Calu3 (cell line): ENCODE measurements around the gene XDH. TPM values are rescaled to one million over a fixed set of nuclear protein-coding genes. Genes with fewer than 3 reads are reported as not detected.
A peak's percentile ranks its signal among the peaks of the same experiment; 100 is the strongest.

Experiments used
- BruUV-seq: library from RNA; stranded (reverse); fragments of 400-500 nt; replicated peaks from 2 replicates; lab custom pipeline; 2021; lab: Mats Ljungman, UMichigan
- CTCF ChIA-PET: fragments of 300-600 bp; sonication (Branson Sonifier 250); formaldehyde crosslinking; loops from one replicate; lab custom pipeline; 2022; ENCODE audit warnings: antibody characterized with exemption; lab: Charles Lee
- DNase-seq: peaks from one replicate; pipeline ENCODE4 v3.0.0; 2022
- H3K27ac Mint-ChIP-seq: one replicate; pipeline ENCODE4 v1.8.0; 2022; ENCODE audit warnings: mixed read lengths; ENCODE audit not compliant: unreplicated experiment
- H3K27me3 Mint-ChIP-seq: one replicate; pipeline ENCODE4 v1.8.0; 2022; ENCODE audit warnings: mixed read lengths; ENCODE audit not compliant: unreplicated experiment
- H3K36me3 Mint-ChIP-seq: one replicate; pipeline ENCODE4 v1.8.0; 2022; ENCODE audit warnings: mild to moderate bottlenecking, moderate library complexity, mixed read lengths; ENCODE audit not compliant: insufficient read depth, unreplicated experiment
- H3K4me1 Mint-ChIP-seq: one replicate; pipeline ENCODE4 v1.8.0; 2022; ENCODE audit warnings: mild to moderate bottlenecking, low read depth, mixed read lengths; ENCODE audit not compliant: unreplicated experiment
- H3K4me3 Mint-ChIP-seq: one replicate; pipeline ENCODE4 v1.8.0; 2022; ENCODE audit warnings: mild to moderate bottlenecking, low read depth, moderate library complexity, mixed read lengths; ENCODE audit not compliant: unreplicated experiment
- H3K9me3 Mint-ChIP-seq: one replicate; pipeline ENCODE4 v1.8.0; 2022; ENCODE audit warnings: low read depth, mixed read lengths; ENCODE audit not compliant: unreplicated experiment
- CTCF ChIP-seq: fragments of 200-600 bp; IDR thresholded peaks from one replicate; pipeline ENCODE4 v1.8.0; 2022; ENCODE audit warnings: antibody characterized with exemption; ENCODE audit not compliant: unreplicated experiment
- intact Hi-C: fragments of 100-400 bp; cut with micrococcal nuclease; formaldehyde crosslinking; loops from one replicate; pipeline ENCODE4 v1.10.0; 2022; ENCODE audit not compliant: unreplicated experiment
- total RNA-seq: library from RNA; stranded (reverse); gene quantifications from 2 replicates; pipeline ENCODE4 v1.2.3, GENCODE V29; 2022

The XDH gene
- total RNA-seq, 1 experiment from 2014 or later = 4.2 TPM

GRCh38 chr2:31337197-31337596 is 77.3 kb downstream of the XDH start:
- Mint-ChIP-seq H3K36me3 (no peaks in the 10 kb centered on the region), H3K4me1 (peaks cover 20% of the 10 kb centered on the region), H3K9me3 (no peaks in the 10 kb centered on the region), H3K27ac (no peak overlapping the region), H3K27me3 (no peaks in the 10 kb centered on the region), H3K4me3 (no peak overlapping the region)
- intact Hi-C loops = no loop called here
- no peak for DNase-seq
- no TSS peak for BruUV-seq
- no peak for TF ChIP-seq CTCF
- CTCF ChIA-PET = interaction anchor here (1.2 kb wide), 1 partner anchor 14 kb away, joined by 3 read pairs; no protein-coding TSS in a partner anchor

DNA sequence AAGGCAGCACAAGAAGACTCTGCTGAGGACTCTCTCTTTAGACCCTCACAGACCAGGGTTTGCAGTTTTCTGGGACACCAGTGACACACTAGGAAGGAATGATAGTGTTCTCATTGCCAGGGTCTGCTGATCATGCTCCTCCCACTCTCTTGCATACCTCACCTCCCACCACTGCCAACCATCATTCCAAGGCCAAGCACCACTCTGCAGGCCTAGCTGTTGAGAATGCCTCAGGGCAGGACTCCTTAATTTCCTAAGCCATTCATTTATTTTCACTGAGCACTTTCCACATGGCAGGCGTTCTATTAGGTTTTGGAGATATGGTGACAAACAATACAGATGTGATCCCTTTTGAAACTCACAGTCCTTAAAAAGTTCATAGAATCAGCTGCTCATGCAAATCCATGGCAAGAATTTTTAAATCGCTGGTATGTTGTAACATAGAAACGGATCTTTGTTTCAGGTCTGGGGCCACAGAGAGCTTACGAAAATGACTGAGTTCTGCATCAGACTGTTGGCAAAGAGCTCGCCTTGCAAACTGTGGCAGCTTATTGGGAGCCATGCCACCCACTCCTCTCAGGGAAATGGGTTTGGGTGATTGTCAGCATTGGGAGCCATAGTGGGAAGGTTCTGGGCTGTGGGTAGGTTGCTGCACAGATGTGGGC is 78.5 kb downstream of the XDH start:
- Mint-ChIP-seq H3K4me3 (no peak overlapping the region), H3K27me3 (no peaks in the 10 kb centered on the region), H3K4me1 (peaks cover 20% of the 10 kb centered on the region), H3K9me3 (no peaks in the 10 kb centered on the region), H3K36me3 (no peaks in the 10 kb centered on the region), H3K27ac (no peak overlapping the region)
- intact Hi-C loops = no loop called here
- CTCF ChIA-PET = no interaction called here
- no peak for TF ChIP-seq CTCF
- BruUV-seq = no TSS peak
- DNase-seq = no peak

GRCh38 chr2:31334311-31335026 is 80.1 kb downstream of the XDH start:
- BruUV-seq = no TSS peak
- DNase-seq = no peak
- H3K9me3 Mint-ChIP-seq = no peaks in the 10 kb centered on the region
- H3K4me1 Mint-ChIP-seq = peaks cover 22% of the 10 kb centered on the region
- intact Hi-C loops = no loop called here
- CTCF ChIA-PET = interaction anchor here (1.5 to 2.1 kb wide), 2 partner anchors 183 to 274 kb away, joined by 3 to 7 read pairs; no protein-coding TSS in a partner anchor
- no peaks in the 10 kb centered on the region for H3K27me3 Mint-ChIP-seq
- H3K36me3 Mint-ChIP-seq = no peaks in the 10 kb centered on the region
- TF ChIP-seq CTCF = no peak
- no peak overlapping the region for H3K4me3 Mint-ChIP-seq
- no peak overlapping the region for H3K27ac Mint-ChIP-seq

GRCh38 chr2:31333527-31334183 is 80.9 kb downstream of the XDH start:
- no peaks in the 10 kb centered on the region for H3K9me3 Mint-ChIP-seq
- no peaks in the 10 kb centered on the region for H3K36me3 Mint-ChIP-seq
- peak; percentile 82 for TF ChIP-seq CTCF
- no peak overlapping the region for H3K27ac Mint-ChIP-seq
- peak; percentile 86 for DNase-seq
- no peaks in the 10 kb centered on the region for H3K27me3 Mint-ChIP-seq
- intact Hi-C loops = loop anchor here (1.0 to 2.0 kb wide), 4 partner anchors 163 to 619 kb away; partner anchors contain the start of gene GALNT14
- H3K4me3 Mint-ChIP-seq = no peak overlapping the region
- peaks cover 28% of the 10 kb centered on the region for H3K4me1 Mint-ChIP-seq
- CTCF ChIA-PET = interaction anchor here (0.9 to 2.1 kb wide), 6 partner anchors 68 to 273 kb away, joined by 3 to 7 read pairs (median 4); partner anchors contain the start of genes EHD3 and GALNT14
- BruUV-seq = no TSS peak
